GM19468 (cell line): ENCODE data around the gene ASB6.
"Not testable (repeated sequence)": the region's sequence is repeated elsewhere in the genome, so short reads cannot be mapped to it uniquely, and the experiment has no call there.

Source experiments
- ATAC-seq: cut with Tn5 transposase; IDR thresholded peaks from one replicate; pipeline ENCODE4 v1.9.1; 2021; ENCODE audit warnings: mild to moderate bottlenecking, moderate library complexity, moderate number of reproducible peaks; ENCODE audit not compliant: unreplicated experiment; ENCODE audit errors: extremely low read depth

ASB6 gene

DNA sequence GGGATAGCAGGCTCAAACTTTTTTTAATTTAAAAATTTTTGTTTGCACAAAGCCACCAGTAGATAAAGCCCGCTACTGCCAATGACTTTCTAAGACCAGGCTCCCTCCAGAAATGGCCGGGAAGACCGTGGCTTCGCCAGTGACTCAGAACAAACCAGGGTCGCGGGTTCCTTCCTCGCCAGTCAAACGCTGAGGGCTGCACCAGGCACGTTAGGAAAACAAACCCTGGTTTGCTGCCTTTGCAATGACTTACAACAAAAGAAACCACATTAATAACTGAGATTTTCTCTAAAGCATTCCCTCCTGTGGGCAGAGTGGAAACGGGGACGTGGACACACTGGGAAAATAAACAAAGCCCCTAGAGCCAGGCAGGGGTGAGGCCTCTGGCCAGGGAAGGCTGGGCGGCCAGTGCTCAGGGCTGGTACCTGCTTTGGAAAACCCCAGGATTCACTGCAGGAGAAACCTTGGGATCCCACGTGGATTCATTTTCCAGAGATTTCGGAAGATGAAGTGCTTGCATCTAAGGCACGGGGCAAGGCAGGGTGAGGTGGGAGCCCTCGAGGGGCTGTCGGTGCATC, 27.3 kb upstream of the ASB6 start:
- no peak for ATAC-seq

DNA sequence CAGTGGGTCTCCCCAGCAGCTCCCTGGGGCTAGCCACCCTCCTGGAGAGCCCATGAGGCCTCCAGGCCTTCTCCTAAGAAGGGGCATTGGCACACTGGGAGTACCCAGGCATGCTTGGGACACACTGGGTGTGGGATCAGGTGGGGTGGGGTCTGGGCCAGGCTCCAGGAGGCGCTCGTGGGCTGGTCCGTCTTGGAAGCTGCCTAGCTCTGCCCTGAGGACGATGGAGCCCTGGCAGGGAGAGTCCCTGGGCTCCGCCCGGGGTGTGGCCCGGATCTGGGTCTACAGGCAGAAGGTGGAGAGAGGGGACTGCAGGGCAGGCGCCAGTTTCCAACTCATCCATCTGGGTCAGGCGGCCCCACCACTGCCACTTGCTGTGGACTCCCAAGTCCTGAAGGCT, 25.9 kb upstream of the ASB6 start:
- ATAC-seq = no peak

- ATAC-seq = no peak
Observed at GRCh38 chr9:129667378-129667777, 25.4 kb upstream of the ASB6 start.

- no peak for ATAC-seq
Observed at GRCh38 chr9:129666575-129666974, 24.6 kb upstream of the ASB6 start.

GRCh38 chr9:129665814-129666520, 24.0 kb upstream of the ASB6 start:
- ATAC-seq = no peak

- no peak for ATAC-seq
Observed at GRCh38 chr9:129665389-129665775, 23.4 kb upstream of the ASB6 start, which contains the start of gene PRRX2. TSS of gene PRRX2 (plus strand) at chr9:129665647. CDS start at chr9:129665868, 221 bp downstream.

DNA sequence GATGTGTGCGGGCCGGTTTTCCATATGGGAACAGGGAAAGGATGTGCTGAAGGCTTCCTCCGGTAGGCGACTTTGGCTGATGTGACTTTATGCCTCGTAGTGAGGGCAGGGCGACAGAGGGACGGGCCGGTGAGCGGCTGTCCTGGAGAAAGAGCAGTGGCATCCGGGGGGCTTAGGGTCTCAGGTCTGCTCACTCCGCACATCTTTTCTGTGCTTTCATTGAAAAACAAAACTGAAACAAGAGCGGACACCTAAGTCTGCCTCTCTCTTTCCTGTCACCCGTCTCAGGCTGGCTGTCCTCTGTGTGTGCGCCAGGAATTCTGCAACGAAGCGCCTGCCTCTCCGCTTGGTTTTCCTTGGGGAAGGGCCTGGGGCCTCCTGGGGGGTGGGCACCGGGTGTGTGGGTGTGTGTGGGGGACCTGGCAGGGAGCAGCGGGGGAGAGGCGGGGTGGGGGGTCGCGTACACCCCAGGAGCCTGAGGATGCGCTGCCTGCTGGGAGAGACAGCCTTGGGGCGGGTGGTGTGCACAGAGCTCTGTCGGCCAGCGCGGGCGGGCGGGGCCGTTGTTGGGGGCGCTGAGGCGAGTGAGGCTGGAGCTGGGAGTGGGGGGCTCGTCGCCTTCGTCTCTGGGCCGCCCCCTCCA, 22.9 kb upstream of the ASB6 start:
- no peak for ATAC-seq

DNA sequence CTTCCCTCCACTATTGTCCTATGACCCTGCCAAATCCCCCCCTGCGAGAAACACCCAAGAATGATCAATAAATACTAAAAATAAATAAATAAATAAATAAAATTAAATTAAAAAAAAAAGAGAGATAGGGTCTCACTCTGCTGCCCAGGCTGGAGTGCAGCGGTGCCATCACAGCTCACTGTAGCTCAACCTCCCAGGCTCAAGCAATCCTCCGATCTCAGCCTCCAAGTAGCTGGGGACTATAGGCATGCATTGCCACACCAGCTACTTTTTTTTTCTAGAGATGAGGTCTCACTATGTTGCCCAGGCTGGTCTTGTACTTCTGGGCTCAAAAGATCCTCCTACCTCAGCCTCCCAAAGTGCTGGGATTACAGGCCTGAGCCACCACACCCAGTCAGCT, 20.3 kb upstream of the ASB6 start:
- ATAC-seq = not testable (repeated sequence)

GRCh38 chr9:129661029-129661428, 19.1 kb upstream of the ASB6 start:
- no peak for ATAC-seq

GRCh38 chr9:129656795-129657390, 14.9 kb upstream of the ASB6 start:
- ATAC-seq = no peak

DNA sequence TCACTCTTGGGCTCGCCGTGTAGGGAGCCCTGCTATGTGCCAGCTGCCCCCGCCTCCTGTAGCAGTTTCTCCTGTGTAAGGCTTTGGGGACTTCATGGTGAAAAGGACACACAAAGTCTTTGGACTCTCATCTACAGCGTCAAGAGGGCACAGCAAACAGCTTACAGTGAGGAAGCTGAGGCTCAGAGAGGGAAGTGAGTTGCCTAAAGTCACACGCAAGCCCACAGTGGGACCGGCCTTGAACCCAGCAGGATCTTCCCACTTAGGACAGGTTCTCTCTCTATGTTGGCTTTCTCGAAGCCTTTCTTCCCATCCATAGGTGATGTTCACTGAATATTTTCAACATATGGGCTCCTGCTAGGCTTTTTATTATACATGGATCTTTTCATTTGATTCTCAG, 13.7 kb upstream of the ASB6 start:
- no peak for ATAC-seq

- no peak for ATAC-seq
Observed at GRCh38 chr9:129655154-129655553, 13.2 kb upstream of the ASB6 start.

DNA sequence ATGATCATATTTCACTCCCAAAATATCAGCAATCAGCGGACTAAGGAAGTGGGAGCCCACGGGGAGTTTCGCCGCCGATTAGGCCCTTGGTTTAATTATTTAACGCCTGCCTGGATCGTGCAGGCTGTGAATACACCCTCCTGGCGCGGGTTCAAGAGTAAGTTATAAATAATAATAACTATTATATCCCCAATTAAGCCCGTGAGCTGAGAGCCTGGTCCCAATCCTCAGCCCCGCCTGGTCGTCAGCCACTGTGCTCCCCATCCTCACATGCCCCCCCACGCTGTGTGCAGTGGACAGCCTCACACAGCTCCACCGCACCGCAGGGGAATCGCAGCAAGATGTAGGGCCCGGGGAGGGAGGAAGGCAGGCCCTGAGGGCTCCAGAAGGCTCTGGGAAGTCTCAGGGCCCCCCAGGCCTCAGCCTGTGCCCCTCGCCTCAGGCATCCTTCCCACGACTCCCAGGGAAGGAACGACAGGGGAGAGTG, 12.6 kb upstream of the ASB6 start:
- no peak for ATAC-seq

- no peak for ATAC-seq
Observed at GRCh38 chr9:129653823-129654553, 12.0 kb upstream of the ASB6 start.

DNA sequence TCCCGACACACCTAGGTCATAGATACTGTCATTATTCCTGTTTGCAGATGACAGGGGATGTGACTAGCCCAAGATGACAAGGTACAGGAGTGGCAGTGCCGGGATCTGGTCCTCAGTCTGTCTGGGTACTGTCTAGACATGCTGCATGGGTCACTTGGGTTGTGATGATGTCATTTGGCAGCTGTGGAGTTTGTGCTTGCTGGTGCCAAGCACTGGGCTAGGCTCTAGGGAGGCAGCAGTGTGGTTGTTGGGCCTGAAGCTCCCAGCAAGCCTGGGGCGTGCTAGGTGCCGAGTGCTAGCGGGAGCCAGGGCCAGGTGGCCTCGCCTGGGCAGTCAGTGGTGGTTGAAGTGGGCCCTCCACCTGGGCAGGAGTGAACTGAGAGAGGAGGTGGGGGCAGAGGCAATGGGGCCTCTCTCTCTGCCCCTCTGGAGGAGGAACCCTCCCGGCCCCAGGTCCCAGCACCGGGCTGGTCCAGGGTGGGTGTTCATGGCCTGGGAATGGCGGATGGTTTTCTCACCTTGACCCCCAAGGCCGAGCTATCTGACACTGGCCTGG, 8.8 kb upstream of the ASB6 start:
- no peak for ATAC-seq

GRCh38 chr9:129649726-129650679, 8.1 kb upstream of the ASB6 start:
- ATAC-seq = no peak

- no peak for ATAC-seq
Observed at GRCh38 chr9:129648764-129649115, 6.8 kb upstream of the ASB6 start.

GRCh38 chr9:129648092-129648763, 6.3 kb upstream of the ASB6 start:
- no peak for ATAC-seq

GRCh38 chr9:129647635-129648034, 5.7 kb upstream of the ASB6 start:
- ATAC-seq = no peak
